K562 (cell line): ENCODE data around the gene KLHL25. TPM values are rescaled to one million over a fixed set of nuclear protein-coding genes. Genes with fewer than 3 reads are reported as not detected.

Experiments used
- ATAC-seq: fragments of 200-7000 bp; cut with Tn5 transposase; 3 replicates; pipeline ENCODE4 v1.9.1; 2020; ENCODE audit warnings: moderate library complexity
- BruUV-seq: library from RNA; stranded (reverse); fragments of 400-500 nt; replicated peaks from 2 replicates; lab custom pipeline; 2021; lab: Mats Ljungman, UMichigan
- CTCF ChIA-PET: fragments of 300-600 bp; formaldehyde crosslinking; extraction: SDS; loops from one replicate; lab custom pipeline; 2021; ENCODE audit warnings: low intra/inter-chr PET ratio; lab: Yijun Ruan, JAX
- POLR2A ChIA-PET: fragments of 300-600, 350-650 bp; sonication (Branson Sonifier 250); formaldehyde crosslinking; extraction: SDS; loops from one replicate; lab custom pipeline; 2021; ENCODE audit warnings: antibody characterized with exemption, inconsistent platforms; lab: Yijun Ruan, JAX
- DNase-seq, 4 experiments: peaks; one replicate each; pipeline versions ENCODE4 v3.0.0 to v3.0.0-alpha.2; 2011 to 2018; ENCODE audit warnings: low spot score in 3 of 4, mixed read lengths in 3 of 4; ENCODE audit errors: extremely low read depth in 1 of 4
- FAIRE-seq: peaks from 2 replicates; lab custom pipeline; 2011; peaks lifted over from hg19 to GRCh38; lab: Jason Lieb, UNC
- H2AFZ ChIP-seq: 2 replicates; pipeline ENCODE4 v1.6.0; 2011; ENCODE audit warnings: low read depth, low read length, control low read depth, inconsistent platforms
- H3K27ac ChIP-seq: fragments of 200-600 bp; 3 replicates; pipeline ENCODE4 v1.8.0; 2011; ENCODE audit warnings: low read depth, mild to moderate bottlenecking, control low read depth, inconsistent platforms, low read length, moderate library complexity, mixed read lengths; ENCODE audit errors: extremely low read depth
- H3K27me3 ChIP-seq, 2 experiments: fragments of 300-600 bp in 1 of 2; 2 replicates in 1 of 2; 3 replicates in 1 of 2; pipeline versions ENCODE4 v1.6.0 to v1.8.0; 2011; ENCODE audit warnings: inconsistent platforms in 2 of 2, low read length in 2 of 2, mild to moderate bottlenecking in 1 of 2, mixed read lengths in 1 of 2, moderate library complexity in 1 of 2; ENCODE audit not compliant: control insufficient read depth in 2 of 2, insufficient read depth in 2 of 2
- H3K36me3 ChIP-seq: fragments of 300-600 bp; 3 replicates; pipeline ENCODE4 v1.8.0; 2011; ENCODE audit warnings: mild to moderate bottlenecking, low read length, inconsistent platforms; ENCODE audit not compliant: control insufficient read depth, insufficient read depth
- H3K4me1 ChIP-seq, 2 experiments: fragments of 200-600 bp in 1 of 2; replicated peaks in 1 of 2; 2 replicates in 1 of 2; 3 replicates in 1 of 2; pipeline versions ENCODE4 v1.5.1 to v1.8.0; 2011; ENCODE audit warnings: inconsistent platforms in 2 of 2, low read length in 2 of 2, mild to moderate bottlenecking in 1 of 2, mixed read lengths in 1 of 2, moderate library complexity in 1 of 2; ENCODE audit not compliant: control insufficient read depth in 2 of 2, insufficient read depth in 2 of 2
- H3K4me2 ChIP-seq: 2 replicates; pipeline ENCODE4 v1.6.1; 2011; ENCODE audit warnings: low read length, control low read depth, inconsistent platforms, mixed read lengths; ENCODE audit not compliant: insufficient read depth
- H3K4me3 ChIP-seq: fragments of 200-600 bp; sonication (generic), shearing (Covaris generic); 2 replicates; pipeline ENCODE4 v1.5.1; 2016; ENCODE audit warnings: control low read depth, inconsistent platforms
- H3K79me2 ChIP-seq: fragments of 200-600 bp; 3 replicates; pipeline ENCODE4 v1.8.0; 2011; ENCODE audit warnings: low read length, inconsistent platforms; ENCODE audit not compliant: control insufficient read depth, insufficient read depth
- H3K9ac ChIP-seq, 2 experiments: 2 replicates each; pipeline versions ENCODE4 v1.6.0 to v1.6.1; 2011; ENCODE audit warnings: low read depth in 2 of 2, low read length in 2 of 2, control low read depth in 1 of 2, inconsistent platforms in 1 of 2, mild to moderate bottlenecking in 1 of 2, mixed read lengths in 1 of 2; ENCODE audit not compliant: insufficient read depth in 1 of 2
- H3K9me1 ChIP-seq: one replicate; pipeline ENCODE4 v1.6.0; 2011; ENCODE audit warnings: inconsistent platforms, mild to moderate bottlenecking, low read length, moderate library complexity; ENCODE audit not compliant: control insufficient read depth, insufficient read depth
- H3K9me3 ChIP-seq: replicated peaks from 2 replicates; pipeline ENCODE4 v1.5.1; 2011; ENCODE audit warnings: low read depth, low read length, inconsistent platforms; ENCODE audit not compliant: control insufficient read depth, insufficient read depth
- H4K20me1 ChIP-seq: replicated peaks from 2 replicates; pipeline ENCODE4 v1.6.1; 2011; ENCODE audit warnings: low read length, inconsistent platforms, mixed read lengths; ENCODE audit not compliant: control insufficient read depth, insufficient read depth
- CC2D1A ChIP-seq: fragments of 450-650 bp; IDR thresholded peaks from 2 replicates; pipeline ENCODE4 v1.6.1; 2017; ENCODE audit warnings: mild to moderate bottlenecking
- FOXA3 ChIP-seq, 2 experiments: fragments of 450-650 bp in 1 of 2; sonication (generic) in 1 of 2; formaldehyde crosslinking; IDR thresholded peaks in 1 of 2; conservative IDR thresholded peaks in 1 of 2; 2 replicates each; pipeline versions ENCODE4 v1.4.0 to v1.8.0; 2020 to 2022; ENCODE audit warnings: mild to moderate bottlenecking in 2 of 2, missing genetic modification reagents in 1 of 2
- JUND ChIP-seq, 2 experiments: IDR thresholded peaks; 2 replicates in 1 of 2; 3 replicates in 1 of 2; pipeline ENCODE4 v1.6.1; 2011; ENCODE audit warnings: borderline replicate concordance in 2 of 2, low read depth in 2 of 2, low read length in 2 of 2, improper control_type of control experiment in 1 of 2, missing biosample characterization in 1 of 2, missing genetic modification characterization in 1 of 2, missing genetic modification reagents in 1 of 2
- MAZ ChIP-seq, 2 experiments: fragments of 450-650 bp in 1 of 2; sonication (generic) in 1 of 2; formaldehyde crosslinking; IDR thresholded peaks in 1 of 2; conservative IDR thresholded peaks in 1 of 2; 2 replicates each; pipeline versions ENCODE4 v1.4.0 to v1.5.0; 2020; ENCODE audit warnings: mild to moderate bottlenecking in 1 of 2, missing genetic modification reagents in 1 of 2
- NCOA1 ChIP-seq: fragments of 450-650 bp; IDR thresholded peaks from 2 replicates; pipeline ENCODE4 v1.6.1; 2016; ENCODE audit warnings: low read depth
- NR2C2 ChIP-seq, 2 experiments: fragments of 200-800 bp in 1 of 2; sonication (Bioruptor generic) in 1 of 2; sonication (generic) in 1 of 2; formaldehyde crosslinking in 1 of 2; IDR thresholded peaks; 2 replicates each; pipeline versions ENCODE4 v1.6.1 to v1.8.0; 2016 to 2022; ENCODE audit warnings: mild to moderate bottlenecking in 1 of 2, missing compliant biosample characterization in 1 of 2, missing genetic modification characterization in 1 of 2, missing genetic modification reagents in 1 of 2
- POLR2AphosphoS2 ChIP-seq: IDR thresholded peaks from 2 replicates; pipeline ENCODE4 v1.6.1; 2012; ENCODE audit warnings: low read length, improper control_type of control experiment
- PRPF4 ChIP-seq: fragments of 200-400 bp; formaldehyde crosslinking; IDR thresholded peaks from one replicate; pipeline ENCODE4 v1.6.1; 2017; ENCODE audit warnings: low read length, low read depth, mild to moderate bottlenecking; ENCODE audit not compliant: insufficient read depth, poor library complexity, severe bottlenecking
- TOE1 ChIP-seq, 2 experiments: fragments of 450-650 bp in 1 of 2; sonication (generic) in 1 of 2; formaldehyde crosslinking in 1 of 2; IDR thresholded peaks; 2 replicates each; pipeline versions ENCODE4 v1.7.1 to v1.8.0; 2016 to 2022; ENCODE audit warnings: borderline replicate concordance in 2 of 2, mild to moderate bottlenecking in 2 of 2, antibody characterized with exemption in 1 of 2, inconsistent platforms in 1 of 2, low read depth in 1 of 2, missing genetic modification reagents in 1 of 2, moderate library complexity in 1 of 2
- U2AF1 ChIP-seq: fragments of 200-400 bp; formaldehyde crosslinking; optimal IDR thresholded peaks from 2 replicates; pipeline ENCODE3; 2017; ENCODE audit warnings: mild to moderate bottlenecking, low read depth, low read length, moderate library complexity
- ZKSCAN3 ChIP-seq: fragments of 250-450 bp; sonication (Bioruptor Pico); IDR thresholded peaks from 2 replicates; pipeline ENCODE4 v1.4.0; 2020
- ZNF121 ChIP-seq: sonication (generic); formaldehyde crosslinking; conservative IDR thresholded peaks from 2 replicates; pipeline ENCODE4 v1.8.0; 2022; ENCODE audit warnings: missing genetic modification reagents
- ZNF347 ChIP-seq: fragments of 450-650 bp; formaldehyde crosslinking; IDR thresholded peaks from 2 replicates; pipeline ENCODE4 v1.4.0; 2020; ENCODE audit warnings: low read depth, mild to moderate bottlenecking, moderate library complexity
- ZNF41 ChIP-seq: fragments of 250-450 bp; sonication (Bioruptor Pico); conservative IDR thresholded peaks from 2 replicates; pipeline ENCODE4 v1.4.0; 2020; ENCODE audit warnings: mild to moderate bottlenecking
- WGBS: fragments of 100-300 bp; shearing (Covaris generic); methylation state at CpG from one replicate; pipeline ENCODE4 v1.1.6; 2016; ENCODE audit warnings: low coverage, mixed read lengths; ENCODE audit not compliant: insufficient coverage; ENCODE audit errors: missing lambda C conversion rate; 5-methylcytosine and 5-hydroxymethylcytosine counted together
- in situ Hi-C: fragments of 300-500 bp; cut with MboI; formaldehyde crosslinking; loops from 4 replicates; pipeline ENCODE4 v1.15.0; 2018; ENCODE audit warnings: inconsistent platforms, mixed read lengths
- intact Hi-C: fragments of 100-400 bp; cut with micrococcal nuclease; formaldehyde crosslinking; loops from 2 replicates; pipeline ENCODE4 v1.14.2; 2022
- polyA plus RNA-seq, 8 experiments: library from polyadenylated mRNA; depleted of rRNA in 4 of 8; stranded (reverse) in 5 of 8; unstranded in 3 of 8; fragments of >200 nt; fragmentation: Nextera tagmentation in 2 of 8; fragmentation: Illumina TruSeq in 1 of 8; extraction: Ambion mirVana in 2 of 8; extraction: Trizol in 1 of 8; gene quantifications; 2 replicates each; pipeline versions ENCODE4 v1.2.1 to v1.2.3, GENCODE V29; 2011 to 2014; ENCODE audit warnings: inconsistent platforms in 1 of 8, missing spikeins in 1 of 8
- total RNA-seq, 7 experiments: library from RNA; depleted of rRNA in 6 of 7; stranded (reverse); fragments of >200 nt in 6 of 7; fragmentation: Illumina TruSeq in 2 of 7; extraction: Trizol in 2 of 7; gene quantifications; 2 replicates each; pipeline versions ENCODE4 v1.2.1 to v1.2.3, GENCODE V29; 2011 to 2021; ENCODE audit warnings: low replicate concordance in 1 of 7
- TF ChIP-seq, protein P1 (sequence below): fragments of 450-650 bp; IDR thresholded peaks from 2 replicates; pipeline ENCODE4 v1.7.0; 2016; ENCODE audit warnings: borderline replicate concordance

Gene KLHL25
- total and polyA plus RNA-seq, 9 of the 15 experiments (the other 6 are each of a cell fraction or from before 2014, with no cell fraction given) = 0.04 to 0.14 (median 0.10) TPM; not detected in 3

- no peak for FAIRE-seq
- in situ Hi-C loops = loop anchor here (5.0 kb wide), 1 partner anchor 352 kb away; no protein-coding TSS in a partner anchor
These were observed 44.9 kb upstream of the KLHL25 start for GRCh38 chr15:85839643-85840042.

More at GRCh38 chr15:85839643-85840042, 44.9 kb upstream of the KLHL25 start:
- TF ChIP-seq, protein P1, sequence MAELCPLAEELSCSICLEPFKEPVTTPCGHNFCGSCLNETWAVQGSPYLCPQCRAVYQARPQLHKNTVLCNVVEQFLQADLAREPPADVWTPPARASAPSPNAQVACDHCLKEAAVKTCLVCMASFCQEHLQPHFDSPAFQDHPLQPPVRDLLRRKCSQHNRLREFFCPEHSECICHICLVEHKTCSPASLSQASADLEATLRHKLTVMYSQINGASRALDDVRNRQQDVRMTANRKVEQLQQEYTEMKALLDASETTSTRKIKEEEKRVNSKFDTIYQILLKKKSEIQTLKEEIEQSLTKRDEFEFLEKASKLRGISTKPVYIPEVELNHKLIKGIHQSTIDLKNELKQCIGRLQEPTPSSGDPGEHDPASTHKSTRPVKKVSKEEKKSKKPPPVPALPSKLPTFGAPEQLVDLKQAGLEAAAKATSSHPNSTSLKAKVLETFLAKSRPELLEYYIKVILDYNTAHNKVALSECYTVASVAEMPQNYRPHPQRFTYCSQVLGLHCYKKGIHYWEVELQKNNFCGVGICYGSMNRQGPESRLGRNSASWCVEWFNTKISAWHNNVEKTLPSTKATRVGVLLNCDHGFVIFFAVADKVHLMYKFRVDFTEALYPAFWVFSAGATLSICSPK = no peak
- TF ChIP-seq ZNF347 (CRISPR knock-in tag) (no peak), NR2C2 (CRISPR knock-in tag; IDR thresholded peaks at IDR 0.05) (no peak), NR2C2 (tag; IDR thresholded peaks at IDR 0.05) (no peak), NCOA1 (no peak), U2AF1 (no peak), MAZ (CRISPR knock-in tag; conservative IDR thresholded peaks at IDR 0.05 in 1 of 2, IDR thresholded peaks at IDR 0.05 in 1 of 2) (no peak), ZNF41 (CRISPR knock-in tag) (no peak), POLR2AphosphoS2 (no peak), ZKSCAN3 (CRISPR knock-in tag) (no peak), ZNF121 (CRISPR knock-in tag) (no peak), FOXA3 (CRISPR knock-in tag; conservative IDR thresholded peaks at IDR 0.05 in 1 of 2, IDR thresholded peaks at IDR 0.05 in 1 of 2) (no peak), CC2D1A (no peak), TOE1 (IDR thresholded peaks at IDR 0.05; ENCODE audit: borderline replicate concordance) (no peak), TOE1 (CRISPR knock-in tag; IDR thresholded peaks at IDR 0.05; ENCODE audit: borderline replicate concordance, low read depth) (no peak), PRPF4 (no peak), JUND (IDR thresholded peaks at IDR 0.05; ENCODE audit: borderline replicate concordance, low read depth, low read length) (no peak), JUND (tag; IDR thresholded peaks at IDR 0.05; ENCODE audit: borderline replicate concordance, low read depth, low read length) (no peak)
- DNase-seq (no peak), ATAC-seq (no peak)
- H3K36me3 ChIP-seq = no peaks in the 10 kb centered on the region
- H3K4me2 ChIP-seq = no peak overlapping the region
- H3K27ac ChIP-seq = no peak overlapping the region
- no TSS peak for BruUV-seq
- H4K20me1 ChIP-seq = no peaks in the 10 kb centered on the region
- ChIA-PET CTCF (interaction anchor here (1.7 kb wide), 1 partner anchor 109 kb away, joined by 20 read pairs; no protein-coding TSS in a partner anchor), POLR2A (interaction anchor here (1.1 kb wide), 1 partner anchor 61 kb away, joined by 3 read pairs; no protein-coding TSS in a partner anchor)
- no peak overlapping the region for H3K9ac ChIP-seq
- H3K79me2 ChIP-seq = no peaks in the 10 kb centered on the region
- H2AFZ ChIP-seq = no peak overlapping the region
- 4% methylated on average over 2 of the region's 2 CpGs for WGBS
- no peak overlapping the region for H3K4me3 ChIP-seq
- no peaks in the 10 kb centered on the region for H3K9me1 ChIP-seq
- peaks cover 0 to 5% of the 10 kb centered on the region in 2 experiments; a peak in 1 of 5 replicates for H3K4me1 ChIP-seq
- intact Hi-C loops = loop anchor here (1.0 to 2.0 kb wide), 2 partner anchors 109 to 353 kb away; no protein-coding TSS in a partner anchor
- no peaks in the 10 kb centered on the region; a peak in 1 of 5 replicates for H3K27me3 ChIP-seq
- no peaks in the 10 kb centered on the region for H3K9me3 ChIP-seq
